GM18909 (cell line): ENCODE data around the gene ATP1A4.
A peak's percentile ranks its signal among the peaks of the same experiment; 100 is the strongest.

Source experiments
- ATAC-seq: cut with Tn5 transposase; IDR thresholded peaks from one replicate; pipeline ENCODE4 v1.9.1; 2021; ENCODE audit warnings: mild to moderate bottlenecking; ENCODE audit not compliant: unreplicated experiment, poor library complexity

ATP1A4 gene

GRCh38 chr1:160196143-160196542 lies 44.7 kb downstream of the ATP1A4 start:
- ATAC-seq = no peak

GRCh38 chr1:160197231-160197630 lies 45.8 kb downstream of the ATP1A4 start:
- ATAC-seq = no peak

GRCh38 chr1:160200786-160201185 lies 49.4 kb downstream of the ATP1A4 start:
- ATAC-seq = no peak

GRCh38 chr1:160204526-160205241 lies 53.3 kb downstream of the ATP1A4 start:
- ATAC-seq = peak; percentile 63

- ATAC-seq = peak; percentile 43
Observed at GRCh38 chr1:160205242-160206035, 54.0 kb downstream of the ATP1A4 start, which contains the start of gene PEA15. Gene PEA15, plus strand, starts transcription at chr1:160205384. Its CDS starts 6,161 bp downstream, at chr1:160211545.

GRCh38 chr1:160206036-160206389 lies 54.6 kb downstream of the ATP1A4 start:
- peak; percentile 40 for ATAC-seq

GRCh38 chr1:160206421-160207117 lies 55.2 kb downstream of the ATP1A4 start:
- no peak for ATAC-seq

GRCh38 chr1:160207118-160207650 lies 55.8 kb downstream of the ATP1A4 start:
- ATAC-seq = no peak

GRCh38 chr1:160207771-160208556 lies 56.6 kb downstream of the ATP1A4 start:
- ATAC-seq = no peak

GRCh38 chr1:160208557-160209320 lies 57.3 kb downstream of the ATP1A4 start:
- ATAC-seq = no peak

- ATAC-seq = no peak
Observed at GRCh38 chr1:160209321-160210046, 58.1 kb downstream of the ATP1A4 start.

- ATAC-seq = no peak
Observed at GRCh38 chr1:160210561-160210960, 59.2 kb downstream of the ATP1A4 start.

GRCh38 chr1:160211046-160211790 lies 59.8 kb downstream of the ATP1A4 start:
- no peak for ATAC-seq

GRCh38 chr1:160214481-160215140 lies 63.2 kb downstream of the ATP1A4 start:
- no peak for ATAC-seq

- no peak for ATAC-seq
Observed at GRCh38 chr1:160216301-160216700, 64.9 kb downstream of the ATP1A4 start.

GRCh38 chr1:160217481-160218051 lies 66.2 kb downstream of the ATP1A4 start:
- ATAC-seq = no peak
